Stromal cell of bone marrow (primary cell): Measurements from ENCODE around the gene WWC1.
"Not testable (repeated sequence)": the region's sequence is repeated elsewhere in the genome, so short reads cannot be mapped to it uniquely, and the experiment has no call there.

ENCODE experiments used
- DNase-seq: peaks from one replicate; pipeline ENCODE4 v3.0.0-alpha.2; 2012; ENCODE audit warnings: low read depth

WWC1 gene

GRCh38 chr5:168286863-168287262 is 4.6 kb upstream of the WWC1 start:
- DNase-seq: not testable (repeated sequence)

- no peak for DNase-seq
Measured at GRCh38 chr5:168287362-168287761, 4.1 kb upstream of the WWC1 start.

GRCh38 chr5:168288349-168289245 is 2.8 kb upstream of the WWC1 start:
- DNase-seq: no peak

GRCh38 chr5:168290902-168291341 is 523 bp upstream of the WWC1 start:
- no peak for DNase-seq

GRCh38 chr5:168291964-168292785 is 730 bp downstream of the WWC1 start:
- DNase-seq: no peak

- DNase-seq: no peak
Measured at GRCh38 chr5:168292786-168293696, 1.6 kb downstream of the WWC1 start.

GRCh38 chr5:168295574-168296201 is 4.2 kb downstream of the WWC1 start:
- peak; percentile 40 for DNase-seq

- DNase-seq: no peak
Measured at GRCh38 chr5:168296682-168297081, 5.2 kb downstream of the WWC1 start.

- DNase-seq: no peak
Measured at GRCh38 chr5:168298949-168299348, 7.5 kb downstream of the WWC1 start.

GRCh38 chr5:168299372-168299771 is 7.9 kb downstream of the WWC1 start:
- DNase-seq: no peak

GRCh38 chr5:168300326-168301182 is 9.1 kb downstream of the WWC1 start:
- DNase-seq: no peak

- no peak for DNase-seq
Measured at GRCh38 chr5:168301593-168302390, 10.3 kb downstream of the WWC1 start.

- DNase-seq: no peak
Measured at GRCh38 chr5:168302785-168303184, 11.3 kb downstream of the WWC1 start.

- DNase-seq: no peak
Measured at GRCh38 chr5:168303393-168304025, 12.1 kb downstream of the WWC1 start.

- DNase-seq: no peak
Measured at GRCh38 chr5:168304349-168304748, 12.9 kb downstream of the WWC1 start.

- DNase-seq: no peak
Measured at GRCh38 chr5:168305281-168305680, 13.8 kb downstream of the WWC1 start.

- no peak for DNase-seq
Measured at GRCh38 chr5:168307022-168307421, 15.6 kb downstream of the WWC1 start.

GRCh38 chr5:168307925-168308584 is 16.6 kb downstream of the WWC1 start:
- DNase-seq: no peak
